GM18858 (cell line): ENCODE results near the gene JMJD1C.
"Not testable (repeated sequence)": the region's sequence is repeated elsewhere in the genome, so short reads cannot be mapped to it uniquely, and the experiment has no call there.

ENCODE experiments used
- ATAC-seq: cut with Tn5 transposase; IDR thresholded peaks from one replicate; pipeline ENCODE4 v1.9.1; 2021; ENCODE audit not compliant: unreplicated experiment

JMJD1C gene

DNA sequence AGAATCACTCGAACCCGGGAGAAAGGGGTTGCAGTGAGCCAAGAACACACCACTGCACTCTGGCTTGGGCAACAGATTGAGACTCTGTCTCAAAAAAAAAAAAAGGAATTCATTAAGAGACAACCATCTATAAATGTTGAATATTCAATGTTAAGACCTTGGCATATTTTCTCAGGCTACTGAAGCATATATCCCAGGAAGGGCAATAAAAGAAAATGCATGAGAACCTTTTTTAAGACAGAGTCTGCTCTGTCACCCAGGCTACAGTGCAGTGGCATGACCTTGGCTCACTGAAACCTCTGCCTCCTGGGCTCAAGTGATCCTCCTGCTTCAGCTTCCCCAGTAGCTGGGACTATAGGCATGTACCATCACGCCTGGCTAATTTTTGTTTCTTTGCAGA, 165.0 kb downstream of the JMJD1C start:
- no peak for ATAC-seq

DNA sequence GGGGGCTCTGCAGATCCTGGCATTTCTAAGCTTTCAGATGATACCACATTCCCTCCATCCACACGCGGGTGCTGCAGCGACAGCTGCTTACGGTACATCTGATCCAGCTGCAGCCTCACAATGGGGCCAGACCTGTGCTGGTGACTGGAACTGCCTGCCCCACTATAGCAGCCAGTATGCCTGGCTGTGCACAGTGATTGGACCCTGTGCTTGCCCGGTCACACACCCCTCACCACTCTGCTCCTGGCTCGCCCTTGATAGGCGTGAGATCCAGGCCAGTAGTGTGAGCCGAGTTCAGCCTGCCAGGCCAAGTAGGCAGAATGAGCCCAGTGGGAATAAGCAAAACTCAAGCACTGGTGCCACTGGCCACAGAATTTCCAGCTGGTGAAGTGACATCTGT, 167.8 kb downstream of the JMJD1C start:
- no peak for ATAC-seq

DNA sequence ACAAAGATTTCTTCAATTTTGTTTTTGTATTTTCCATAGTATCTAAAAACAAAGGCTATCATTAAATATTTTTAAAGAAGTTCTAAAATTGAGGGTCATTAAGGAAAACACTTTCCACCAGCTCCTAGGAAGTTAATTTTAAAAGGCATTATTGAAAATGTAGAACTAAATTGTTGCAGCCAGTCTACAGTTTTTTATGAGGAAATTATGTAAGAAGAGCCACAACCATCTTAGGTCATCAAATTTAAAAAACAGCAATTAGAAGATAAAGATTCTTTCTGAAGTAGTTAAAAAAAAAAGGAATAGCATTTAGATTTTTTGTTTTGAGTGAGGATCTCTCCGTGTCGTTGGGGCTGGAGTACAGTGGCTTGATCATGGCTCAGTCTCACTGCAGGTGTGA, 171.0 kb downstream of the JMJD1C start:
- ATAC-seq = no peak

DNA sequence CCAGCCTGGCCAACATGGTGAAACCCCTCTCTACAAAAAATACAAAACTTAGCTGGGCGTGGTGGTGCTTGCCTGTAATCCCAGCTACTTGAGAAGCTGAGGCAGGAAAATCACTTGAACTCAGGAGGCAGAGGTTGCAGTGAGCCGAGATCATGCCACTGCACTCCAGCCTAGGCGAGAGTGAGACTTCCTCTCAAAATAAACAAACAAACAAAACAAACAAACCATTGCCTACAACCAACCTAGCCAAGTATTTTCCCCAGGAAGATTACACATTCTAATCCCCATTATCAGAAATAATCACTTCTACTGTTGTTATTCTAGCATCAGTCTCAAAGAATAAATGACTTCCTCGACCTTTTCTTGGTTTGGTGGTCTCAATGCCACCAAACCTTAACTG, 172.9 kb downstream of the JMJD1C start:
- not testable (repeated sequence) for ATAC-seq

DNA sequence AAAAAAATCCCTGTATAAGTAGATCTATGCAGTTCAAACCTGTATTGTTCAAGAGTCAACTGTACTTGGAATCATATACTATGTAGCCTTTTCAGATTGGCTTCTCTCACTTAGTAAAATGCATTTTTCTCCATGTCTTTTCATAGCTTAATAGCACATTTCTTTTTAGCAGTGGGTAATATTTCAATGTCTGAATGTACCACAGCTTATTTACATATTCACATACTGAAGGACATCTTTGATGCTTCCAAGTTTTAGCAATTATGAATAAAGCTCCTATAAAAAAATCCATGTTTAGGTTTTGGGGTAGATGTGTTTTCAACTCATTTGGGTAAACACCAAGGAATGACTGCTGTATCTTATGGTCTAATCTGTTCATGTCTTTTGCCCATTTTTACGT, 177.6 kb downstream of the JMJD1C start:
- no peak for ATAC-seq

DNA sequence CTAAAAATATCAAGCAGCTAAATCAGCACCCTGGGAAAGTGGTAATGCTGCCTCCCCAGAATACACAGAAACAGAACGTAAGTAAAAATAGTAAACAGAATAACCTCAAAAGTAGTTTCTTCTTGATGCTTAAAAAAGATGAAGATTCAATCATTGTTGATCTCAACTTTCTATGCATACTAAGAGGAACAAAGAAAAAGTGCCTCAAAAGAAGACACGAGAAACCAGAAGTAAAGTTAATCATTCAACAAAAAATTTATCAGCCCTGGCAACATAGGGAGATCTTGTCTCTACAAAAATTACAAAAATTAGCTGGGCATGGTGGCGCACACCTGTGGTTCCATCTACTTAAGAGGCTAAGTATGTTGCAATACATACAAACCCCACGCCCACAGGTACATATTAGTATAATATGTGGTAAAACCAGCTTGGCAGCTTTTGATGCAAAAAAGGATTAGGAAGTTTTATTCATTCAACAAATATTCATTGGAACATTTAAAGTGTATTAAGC, 179.0 kb downstream of the JMJD1C start:
- ATAC-seq = peak; percentile 73

DNA sequence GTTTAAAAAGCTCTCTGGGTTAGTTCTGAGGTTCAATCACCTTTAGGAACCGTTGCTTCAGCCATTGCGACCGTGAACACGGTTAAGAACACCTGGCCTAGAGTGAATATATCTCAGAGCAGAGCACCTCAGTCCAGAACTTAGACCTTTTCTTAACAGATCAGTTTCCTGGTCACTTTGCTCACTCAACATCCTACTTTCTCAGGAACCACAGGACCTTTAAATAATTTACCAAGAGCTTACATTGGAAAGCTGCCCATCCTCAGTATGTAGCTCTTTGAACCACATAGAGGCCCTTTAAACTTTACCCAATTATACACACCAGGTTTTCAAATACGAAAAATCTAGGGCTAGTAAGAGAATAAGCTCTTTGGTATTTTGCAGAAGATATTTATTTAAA, 179.4 kb downstream of the JMJD1C start:
- peak; percentile 34 for ATAC-seq

DNA sequence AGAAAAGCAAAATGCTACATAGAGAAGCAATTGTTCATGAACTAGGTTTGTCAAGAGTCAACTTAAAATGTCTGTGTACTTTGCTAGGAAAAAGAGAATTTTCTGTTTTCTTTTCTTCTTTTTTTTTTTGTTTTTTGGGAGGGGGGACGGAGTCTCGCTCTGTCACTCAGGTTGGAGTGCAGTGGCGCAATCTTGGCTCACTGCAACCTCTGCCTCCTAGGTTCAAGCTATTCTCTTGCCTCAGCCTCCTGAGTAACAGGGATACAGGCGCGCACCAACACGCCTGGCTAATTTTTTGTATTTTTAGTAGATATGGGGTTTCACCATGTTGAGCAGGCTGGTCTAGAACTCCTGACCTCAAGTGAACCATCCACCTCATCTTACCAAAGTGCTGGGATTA, 181.9 kb downstream of the JMJD1C start:
- ATAC-seq = not testable (repeated sequence)

DNA sequence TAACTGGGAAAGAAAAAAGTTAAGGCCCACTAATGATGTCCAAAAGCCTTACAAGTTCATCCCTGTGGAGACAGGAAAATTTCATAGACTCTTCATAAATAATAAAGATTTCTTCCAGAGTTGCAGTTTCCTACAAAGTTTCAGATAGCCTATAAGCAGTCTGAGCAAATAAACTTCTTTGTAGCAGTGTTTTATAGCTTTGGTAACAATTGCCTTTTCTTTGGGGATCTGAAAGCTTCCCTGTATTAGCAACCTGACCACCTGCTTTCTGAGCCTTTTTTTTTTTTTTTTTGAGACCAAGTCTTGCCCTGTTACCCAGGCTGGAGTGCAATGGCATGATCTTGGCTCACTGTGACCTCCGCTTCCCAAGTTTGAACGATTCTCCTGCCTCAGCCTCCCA, 182.7 kb downstream of the JMJD1C start:
- ATAC-seq = no peak

DNA sequence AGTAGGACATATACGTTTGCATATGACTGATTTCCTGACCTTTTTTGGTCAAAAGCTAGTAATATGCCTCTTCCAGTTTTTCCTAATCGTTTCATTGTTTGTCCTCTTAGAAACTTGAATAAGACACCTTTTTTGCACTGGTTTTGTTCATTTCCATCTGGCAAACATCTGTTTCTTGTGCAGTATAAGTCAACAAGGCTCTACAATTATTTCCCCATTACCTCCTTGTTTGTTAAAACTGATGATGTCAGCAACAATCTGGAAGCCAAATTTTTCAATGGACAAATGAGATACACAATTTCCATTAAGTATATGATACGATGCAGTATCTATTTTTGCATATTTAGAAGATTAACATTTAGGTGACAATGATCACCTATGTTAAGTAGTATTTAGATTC, 183.8 kb downstream of the JMJD1C start:
- no peak for ATAC-seq

DNA sequence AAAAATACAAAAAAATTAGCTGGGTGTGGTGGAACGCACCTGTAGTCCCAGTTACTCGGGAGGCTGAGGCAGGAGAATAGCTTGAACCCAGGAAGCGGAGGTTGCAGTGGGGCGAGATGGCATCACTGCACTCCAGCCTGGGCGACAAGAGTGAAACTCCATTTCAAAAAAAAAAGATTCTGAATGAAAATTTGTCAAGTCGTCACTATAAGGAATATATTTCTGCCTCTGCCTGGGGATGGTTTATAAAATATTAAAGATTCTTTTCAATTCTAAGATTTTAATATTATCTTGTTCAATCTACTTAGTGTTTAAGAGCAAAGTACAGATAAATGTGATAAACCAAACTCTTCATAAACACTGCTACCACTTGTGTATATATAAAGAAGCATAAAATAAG, 185.4 kb downstream of the JMJD1C start:
- no peak for ATAC-seq

DNA sequence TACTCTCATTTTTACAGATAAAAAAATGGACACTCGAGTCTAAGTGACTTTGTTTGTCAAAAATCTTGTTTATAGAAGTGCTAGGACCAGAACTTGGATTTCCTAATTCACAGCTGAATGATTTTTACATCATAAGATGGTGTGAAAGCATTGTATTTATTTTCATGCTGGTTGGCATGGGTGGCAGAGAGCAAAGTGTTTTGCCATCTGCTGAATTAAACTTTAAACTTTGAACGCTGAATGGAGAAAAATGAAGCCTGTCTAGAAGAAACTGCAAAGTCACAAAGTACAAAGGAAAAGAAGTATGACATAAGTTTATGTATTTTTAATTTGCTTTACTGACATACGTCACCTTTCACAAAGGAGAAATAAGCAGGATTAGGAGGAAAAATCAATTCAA, 190.7 kb downstream of the JMJD1C start:
- ATAC-seq = no peak

DNA sequence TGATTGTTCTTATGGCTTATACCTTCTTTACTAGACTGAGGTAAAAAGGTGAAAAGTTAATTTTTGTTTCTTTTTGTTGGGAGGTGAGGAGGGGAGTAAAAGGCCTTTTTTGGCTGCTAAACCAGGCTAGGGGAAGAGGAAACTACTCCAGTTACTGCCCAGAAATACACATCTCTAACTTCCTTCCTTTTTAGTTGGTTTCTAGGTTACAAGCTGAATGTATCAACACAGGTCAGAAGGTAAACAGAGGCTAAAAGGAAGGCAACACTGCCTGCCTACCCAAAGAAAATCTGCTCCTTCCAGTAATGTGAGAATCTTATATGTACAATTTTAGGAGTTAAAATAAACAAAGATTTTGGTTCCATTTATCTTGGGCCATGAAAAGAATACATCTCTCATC, 192.2 kb downstream of the JMJD1C start:
- ATAC-seq = no peak

DNA sequence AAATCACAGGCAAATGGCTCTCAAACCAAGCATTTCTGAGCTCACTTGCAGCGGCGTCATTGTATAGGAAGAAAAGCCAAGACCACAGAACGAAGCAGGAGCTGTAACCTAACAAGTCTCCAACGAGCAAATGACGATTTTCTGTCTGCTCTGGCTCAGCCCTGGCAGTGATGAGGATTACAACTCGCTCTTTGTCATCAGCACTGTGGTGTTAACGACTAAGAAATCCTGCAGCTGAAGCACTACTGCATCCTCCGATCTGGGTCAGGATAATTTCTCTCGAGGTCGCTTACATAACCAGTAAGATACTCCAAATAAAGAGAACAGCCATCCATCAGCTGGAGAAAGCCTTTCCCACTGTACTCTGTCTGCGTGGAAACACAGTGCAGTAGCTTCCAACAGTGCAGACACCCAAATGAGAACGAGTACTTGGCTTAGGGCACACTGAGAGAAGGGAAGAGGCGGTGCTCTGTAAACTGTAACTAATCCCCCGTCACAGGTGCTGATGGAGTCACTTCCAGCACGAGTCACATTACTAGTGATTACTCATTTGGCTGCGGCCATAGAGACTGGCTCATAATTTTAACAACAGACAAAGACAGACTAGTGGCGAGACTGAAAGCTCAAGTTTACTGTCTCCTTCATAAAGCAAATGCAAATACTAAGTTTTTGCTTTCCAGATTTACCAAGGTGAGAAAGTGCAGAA, 196.8 kb downstream of the JMJD1C start:
- peak; percentile 90 for ATAC-seq

DNA sequence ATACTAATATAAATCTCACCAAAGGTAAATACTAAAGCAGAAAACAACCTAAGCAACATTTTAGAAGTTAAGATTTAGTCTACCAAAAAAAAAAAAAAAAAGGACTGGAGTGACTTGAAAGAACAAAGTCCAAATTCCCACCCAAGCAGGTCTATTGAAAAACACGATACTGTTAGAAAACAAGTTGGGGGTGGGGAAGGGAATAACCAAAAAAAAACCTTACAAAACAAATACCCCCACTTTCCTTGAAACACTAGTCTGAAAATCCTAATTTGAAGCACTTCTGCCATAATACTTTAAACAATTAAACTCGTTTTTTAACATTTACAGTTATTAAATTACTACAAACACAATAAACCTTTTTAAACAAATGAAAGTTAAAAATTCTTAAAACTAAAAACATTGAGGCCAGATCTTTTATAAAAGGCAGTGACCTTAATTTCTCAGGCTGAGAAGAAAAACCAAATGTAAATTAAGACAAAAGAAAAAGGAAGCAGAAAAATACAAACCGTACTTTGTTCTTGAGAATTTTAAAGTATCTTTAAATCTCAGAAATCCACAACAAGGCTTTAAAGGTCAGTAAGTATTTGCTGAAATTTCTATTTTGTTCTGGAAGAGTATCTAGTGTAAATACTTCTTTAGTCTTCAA, 197.5 kb downstream of the JMJD1C start:
- no peak for ATAC-seq

DNA sequence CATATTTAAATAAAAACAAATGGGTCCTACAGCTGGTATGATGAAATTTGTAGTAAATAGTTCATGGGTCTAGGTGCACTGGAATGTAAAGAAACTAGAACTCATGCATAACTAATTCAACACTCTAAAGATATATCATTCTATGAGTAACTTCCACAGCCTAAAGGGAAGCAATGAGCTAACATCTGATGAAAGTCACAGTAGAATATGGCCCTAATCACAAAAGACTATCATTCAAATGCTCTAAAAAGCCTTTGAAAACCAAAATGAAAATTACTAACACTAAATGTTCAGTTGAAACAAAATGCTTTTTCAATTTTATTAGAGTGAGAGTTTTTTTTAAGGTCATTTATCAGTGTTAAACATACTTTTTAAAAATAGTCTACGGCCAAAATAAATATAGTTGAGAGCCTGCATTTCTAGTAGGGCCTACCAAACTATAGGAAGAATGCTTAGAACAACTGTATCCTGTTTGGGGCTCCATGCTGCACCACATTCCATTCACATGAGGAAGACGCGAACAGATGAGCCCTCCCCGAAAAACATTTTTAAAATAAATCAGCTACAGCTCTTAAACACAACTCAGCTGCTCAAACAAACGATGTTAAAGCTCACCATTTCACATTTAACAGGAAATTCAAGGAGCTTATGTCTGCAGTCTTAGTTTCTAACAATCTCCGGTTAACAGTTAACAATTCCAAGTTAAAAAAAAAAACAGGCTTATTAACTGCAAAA, 198.2 kb downstream of the JMJD1C start:
- ATAC-seq = peak; percentile 16

DNA sequence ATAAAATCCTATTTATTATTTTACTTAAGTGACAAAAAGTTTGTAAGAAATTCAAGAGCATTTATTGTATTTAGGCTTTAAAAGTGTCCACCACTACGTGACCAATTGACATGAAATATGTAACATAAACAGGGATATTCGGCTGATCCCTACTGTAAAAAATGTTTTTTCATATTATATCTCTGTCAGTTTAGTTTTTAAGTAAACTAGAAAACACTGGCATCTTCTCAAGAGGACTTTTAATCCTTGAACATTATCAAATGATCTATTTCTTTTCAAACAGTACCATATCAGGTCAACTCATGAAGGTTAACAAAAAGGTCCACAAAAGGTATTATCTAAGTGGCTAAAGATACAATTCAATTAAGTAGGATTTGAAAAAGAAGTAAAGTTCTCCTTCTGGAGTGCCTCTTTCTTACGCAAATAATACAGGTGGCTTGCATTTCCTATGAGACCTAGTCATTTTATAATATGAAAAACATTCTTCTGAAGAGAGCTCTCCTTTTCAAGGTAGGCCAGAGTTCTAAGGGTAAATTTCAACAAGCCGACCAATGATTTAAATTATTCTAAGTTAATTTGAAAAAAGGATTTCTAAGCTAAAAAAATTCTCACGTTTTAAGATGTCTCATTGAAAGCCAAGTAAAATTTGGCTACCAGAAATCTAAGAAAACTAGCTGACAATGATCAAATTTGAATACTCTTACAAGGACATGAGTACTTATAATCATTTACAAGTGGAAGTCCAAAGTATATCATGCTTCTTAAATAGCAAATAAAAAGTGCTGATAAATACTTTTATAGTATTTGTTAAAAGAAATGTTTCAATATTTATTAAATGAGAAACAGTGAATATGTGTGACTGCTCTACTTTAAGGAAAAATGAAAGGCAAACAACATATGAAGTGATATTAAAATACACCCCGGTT, 199.1 kb downstream of the JMJD1C start:
- no peak for ATAC-seq

DNA sequence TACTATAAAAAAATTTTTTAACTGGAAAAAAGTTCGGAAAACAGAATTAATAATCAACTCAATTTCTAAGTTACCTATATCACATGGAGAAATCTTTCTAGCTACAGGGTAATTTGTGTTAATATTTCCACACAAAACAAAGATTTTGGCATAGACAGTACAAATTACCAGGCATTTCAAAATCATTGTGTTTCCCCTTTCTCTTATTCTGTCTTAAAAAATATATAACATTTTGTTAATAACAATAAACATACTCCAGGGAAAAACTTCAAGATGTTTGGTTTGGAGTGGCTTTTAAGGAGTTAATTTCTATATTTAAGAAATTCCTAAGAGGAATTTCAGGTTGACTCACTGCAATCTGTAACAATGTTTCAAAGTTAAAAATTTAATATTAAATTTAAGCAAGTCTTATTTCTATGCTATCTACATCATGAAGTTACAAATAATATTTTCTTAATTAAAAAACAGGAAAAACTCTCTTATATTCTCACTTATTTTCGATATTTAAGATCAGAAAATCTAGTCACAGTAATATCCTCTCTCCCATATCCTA, 200.0 kb downstream of the JMJD1C start:
- ATAC-seq = no peak

DNA sequence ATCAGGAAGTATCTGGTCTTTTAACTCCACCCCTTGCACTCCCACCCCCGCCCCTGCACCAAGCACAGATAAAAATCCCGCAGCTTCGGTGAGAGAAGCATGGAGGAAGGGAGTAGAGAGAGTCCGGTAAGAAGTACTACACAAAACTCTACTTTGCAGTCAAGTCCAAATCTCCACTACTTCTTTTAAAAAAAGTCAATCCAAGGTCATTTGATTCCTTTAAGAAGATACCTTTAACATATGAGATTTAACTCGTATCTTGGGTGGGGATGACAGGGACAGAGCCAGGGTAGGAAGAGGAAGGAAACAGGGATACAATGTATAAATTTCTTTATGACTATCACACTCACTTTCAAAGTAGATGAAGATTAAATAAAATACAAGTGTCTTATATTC, 200.6 kb downstream of the JMJD1C start:
- no peak for ATAC-seq

DNA sequence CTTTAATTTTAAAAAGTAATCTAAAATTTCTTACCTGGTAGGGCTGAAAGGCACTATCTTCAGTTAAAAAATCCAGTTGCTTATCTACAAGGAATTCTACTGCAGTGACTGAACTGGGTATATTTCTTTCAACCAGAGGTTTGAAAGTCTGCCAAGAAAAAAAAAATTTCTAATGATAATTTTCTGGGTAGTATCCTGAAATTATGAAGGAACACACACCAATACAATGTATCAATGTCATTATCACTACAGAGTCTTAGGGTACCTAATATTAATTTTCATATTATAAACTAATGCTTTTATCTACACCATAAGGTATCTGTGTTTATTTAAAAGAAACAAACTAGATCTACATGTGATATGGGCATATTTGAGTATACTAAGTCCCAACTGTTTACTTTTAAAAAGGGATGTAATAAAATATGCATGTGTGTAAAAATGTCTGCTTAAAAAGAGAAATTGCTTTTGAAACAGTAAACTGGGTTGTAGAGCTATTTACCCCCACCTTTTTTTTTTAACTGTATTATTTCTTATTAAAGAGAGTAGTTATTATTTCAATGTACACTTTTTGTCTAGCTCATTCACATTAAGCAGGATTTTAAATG, 201.1 kb downstream of the JMJD1C start:
- ATAC-seq = no peak
